ENCODE measurements around the gene EIF1AD. TPM values are rescaled to one million over a fixed set of nuclear protein-coding genes. Genes with fewer than 3 reads are reported as not detected.

The EIF1AD gene
- total RNA-seq, 2 donors from 2014 or later: 17.6 to 25.0 TPM

GRCh38 chr11:66016793-66017177, 14.8 kb upstream of the EIF1AD start:
- Histone ChIP-seq H3K27ac (no peak overlapping the region), H3K36me3 (no peaks in the 10 kb centered on the region), H3K27me3 (peaks cover 0 to 1% of the 10 kb centered on the region in 2 donors), H3K9me3 (no peaks in the 10 kb centered on the region), H3K4me1 (peaks cover 0 to 36% of the 10 kb centered on the region in 2 donors), H3K4me3 (no peak overlapping the region)
- no peak for DNase-seq (ENCODE audit: low spot score)
- TF ChIP-seq, protein P1, sequence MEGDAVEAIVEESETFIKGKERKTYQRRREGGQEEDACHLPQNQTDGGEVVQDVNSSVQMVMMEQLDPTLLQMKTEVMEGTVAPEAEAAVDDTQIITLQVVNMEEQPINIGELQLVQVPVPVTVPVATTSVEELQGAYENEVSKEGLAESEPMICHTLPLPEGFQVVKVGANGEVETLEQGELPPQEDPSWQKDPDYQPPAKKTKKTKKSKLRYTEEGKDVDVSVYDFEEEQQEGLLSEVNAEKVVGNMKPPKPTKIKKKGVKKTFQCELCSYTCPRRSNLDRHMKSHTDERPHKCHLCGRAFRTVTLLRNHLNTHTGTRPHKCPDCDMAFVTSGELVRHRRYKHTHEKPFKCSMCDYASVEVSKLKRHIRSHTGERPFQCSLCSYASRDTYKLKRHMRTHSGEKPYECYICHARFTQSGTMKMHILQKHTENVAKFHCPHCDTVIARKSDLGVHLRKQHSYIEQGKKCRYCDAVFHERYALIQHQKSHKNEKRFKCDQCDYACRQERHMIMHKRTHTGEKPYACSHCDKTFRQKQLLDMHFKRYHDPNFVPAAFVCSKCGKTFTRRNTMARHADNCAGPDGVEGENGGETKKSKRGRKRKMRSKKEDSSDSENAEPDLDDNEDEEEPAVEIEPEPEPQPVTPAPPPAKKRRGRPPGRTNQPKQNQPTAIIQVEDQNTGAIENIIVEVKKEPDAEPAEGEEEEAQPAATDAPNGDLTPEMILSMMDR (IDR thresholded peaks at IDR 0.05): no peak

DNA sequence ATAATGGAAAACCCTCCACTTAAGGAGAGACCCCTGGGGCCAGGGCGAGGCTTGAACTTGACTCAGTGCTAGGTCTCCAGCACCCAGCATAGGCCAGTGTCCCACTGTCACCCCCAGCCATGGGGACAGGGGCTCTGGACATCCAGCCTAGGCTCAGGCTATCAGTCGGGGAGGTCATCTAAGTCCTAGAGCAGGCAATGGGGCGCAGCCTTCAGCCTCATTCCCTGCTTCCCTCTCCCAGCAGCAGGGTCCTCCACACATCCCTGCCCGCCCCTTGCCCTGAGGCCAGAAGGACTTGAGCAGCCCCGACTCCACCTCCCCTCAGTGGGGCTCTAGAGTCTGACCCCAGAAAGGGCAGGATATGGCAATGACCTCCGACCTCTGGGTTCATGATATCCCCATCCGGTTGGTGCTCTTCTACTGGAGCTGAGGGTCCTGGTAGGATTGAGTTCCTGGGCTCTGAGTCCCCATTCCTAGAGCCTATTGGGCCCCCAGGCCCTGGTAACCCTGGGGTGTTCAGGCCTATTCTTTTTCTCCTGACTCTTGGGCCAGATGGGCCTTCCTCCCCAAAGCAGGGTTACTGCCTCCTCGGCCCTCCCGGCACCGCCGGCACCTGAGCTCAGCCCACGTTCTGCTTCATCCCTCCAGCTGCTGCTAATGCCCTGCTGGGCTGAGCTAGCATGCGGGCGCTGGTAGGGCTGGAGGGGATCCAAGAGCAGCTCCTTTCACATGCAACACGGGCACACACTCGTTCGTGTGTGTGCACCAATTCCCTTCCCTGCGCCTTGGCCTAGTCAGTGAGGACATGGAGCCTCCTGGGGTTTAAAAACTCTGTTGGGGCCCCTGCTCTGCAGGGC, 14.2 kb upstream of the EIF1AD start:
- DNase-seq (ENCODE audit: low spot score): no peak
- peak overlapping the region; percentile 55 to 69 for H3K27ac ChIP-seq
- H3K36me3 ChIP-seq: no peaks in the 10 kb centered on the region
- H3K27me3 ChIP-seq: peaks cover 0 to 4% of the 10 kb centered on the region in 2 donors
- peaks cover 0 to 37% of the 10 kb centered on the region in 2 donors for H3K4me1 ChIP-seq
- H3K9me3 ChIP-seq: no peaks in the 10 kb centered on the region
- H3K4me3 ChIP-seq: no peak overlapping the region
- TF ChIP-seq, protein P1 (IDR thresholded peaks at IDR 0.05): no peak

- Histone ChIP-seq H3K36me3 (no peaks in the 10 kb centered on the region), H3K4me1 (peaks cover 0 to 34% of the 10 kb centered on the region in 2 donors), H3K4me3 (no peak overlapping the region), H3K27ac (peak overlapping the region; percentile 55 to 69), H3K9me3 (no peaks in the 10 kb centered on the region), H3K27me3 (peaks cover 0 to 4% of the 10 kb centered on the region in 2 donors)
- DNase-seq (ENCODE audit: low spot score): no peak
- TF ChIP-seq, protein P1 (IDR thresholded peaks at IDR 0.05): no peak
Observed at GRCh38 chr11:66015454-66015881, 13.5 kb upstream of the EIF1AD start.

GRCh38 chr11:66014804-66015453, 13.0 kb upstream of the EIF1AD start:
- Histone ChIP-seq H3K27ac (peak overlapping the region; percentile 55 to 69), H3K4me3 (no peak overlapping the region), H3K4me1 (peaks cover 0 to 34% of the 10 kb centered on the region in 2 donors), H3K36me3 (no peaks in the 10 kb centered on the region), H3K9me3 (no peaks in the 10 kb centered on the region), H3K27me3 (peaks cover 0 to 4% of the 10 kb centered on the region in 2 donors)
- no peak for DNase-seq (ENCODE audit: low spot score)
- TF ChIP-seq, protein P1 (IDR thresholded peaks at IDR 0.05): no peak

DNA sequence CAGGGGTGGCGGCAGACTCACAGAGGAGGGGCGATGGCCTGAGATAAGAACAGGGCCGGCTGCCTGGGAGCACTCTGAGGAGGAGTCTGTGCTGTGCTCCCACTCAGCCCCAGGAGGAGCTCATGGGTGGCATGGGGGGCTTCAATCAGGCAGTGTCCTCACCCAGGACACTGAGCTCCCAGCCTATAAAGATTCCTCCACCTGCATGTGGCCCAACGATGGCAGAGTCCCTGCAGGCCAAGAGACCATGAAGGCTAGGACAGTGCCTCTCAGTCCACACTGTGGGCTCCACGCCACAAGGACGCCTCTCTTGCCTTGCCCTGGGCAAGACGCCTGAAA, 11.8 kb upstream of the EIF1AD start:
- Histone ChIP-seq H3K27ac (no peak overlapping the region), H3K4me3 (no peak overlapping the region), H3K9me3 (no peaks in the 10 kb centered on the region), H3K27me3 (peaks cover 0 to 4% of the 10 kb centered on the region in 2 donors), H3K36me3 (no peaks in the 10 kb centered on the region), H3K4me1 (peaks cover 0 to 34% of the 10 kb centered on the region in 2 donors)
- DNase-seq (ENCODE audit: low spot score): no peak
- TF ChIP-seq, protein P1 (IDR thresholded peaks at IDR 0.05): no peak
